HL-60/S4 treated with phorbol 12-myristate 13-acetate at 8.2 ng/mL for 4 days and 3 days (cell line): ENCODE results near the gene MCHR2.

ENCODE experiments used
- in situ Hi-C: fragments of 300-500 bp; cut with MboI; formaldehyde crosslinking; loops from 2 replicates; pipeline ENCODE4 v1.15.0; 2022; ENCODE audit warnings: low sequenced_read_pairs

Gene MCHR2

DNA sequence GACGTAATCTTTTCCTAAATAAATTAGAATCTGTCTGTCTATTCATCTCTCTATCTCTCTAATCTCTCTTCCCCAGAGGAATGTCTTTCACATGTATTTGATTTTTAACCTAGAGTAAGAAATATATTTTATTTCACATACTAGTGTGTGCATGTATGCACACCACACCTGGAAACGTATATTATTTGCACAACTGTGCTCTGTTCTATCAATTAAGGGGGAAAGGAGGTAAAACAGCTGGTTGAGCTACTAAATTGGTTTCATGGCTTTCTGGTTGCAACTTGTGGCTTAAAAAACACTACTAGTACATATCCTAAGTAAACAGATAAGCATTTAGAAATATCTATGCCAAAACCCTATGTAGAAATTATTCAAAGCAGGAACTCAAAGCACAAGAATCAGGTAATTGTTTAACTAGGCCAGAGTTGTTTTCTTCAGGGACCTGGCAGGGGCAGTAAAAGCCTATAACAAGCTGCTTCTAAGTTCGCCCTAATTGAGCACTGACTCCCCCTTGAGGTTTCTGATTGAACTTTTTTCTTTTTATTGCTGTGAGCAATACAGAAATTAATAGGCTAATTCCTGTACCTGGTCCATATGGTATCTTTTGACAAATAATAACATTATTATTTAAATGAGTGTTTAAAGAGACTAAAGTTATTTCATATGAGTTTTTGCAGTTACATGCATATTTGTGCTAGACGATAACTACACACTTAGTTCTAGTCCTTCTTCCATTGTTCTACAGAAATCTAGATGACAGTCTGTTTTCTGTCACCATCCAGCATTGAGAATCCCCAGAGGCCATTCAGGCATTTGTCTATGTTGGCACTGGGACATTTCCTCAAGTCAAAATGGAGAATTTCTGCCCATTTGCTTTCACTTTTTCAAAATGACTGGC lies 88.6 kb downstream of the MCHR2 start:
- in situ Hi-C loops: no loop called here

DNA sequence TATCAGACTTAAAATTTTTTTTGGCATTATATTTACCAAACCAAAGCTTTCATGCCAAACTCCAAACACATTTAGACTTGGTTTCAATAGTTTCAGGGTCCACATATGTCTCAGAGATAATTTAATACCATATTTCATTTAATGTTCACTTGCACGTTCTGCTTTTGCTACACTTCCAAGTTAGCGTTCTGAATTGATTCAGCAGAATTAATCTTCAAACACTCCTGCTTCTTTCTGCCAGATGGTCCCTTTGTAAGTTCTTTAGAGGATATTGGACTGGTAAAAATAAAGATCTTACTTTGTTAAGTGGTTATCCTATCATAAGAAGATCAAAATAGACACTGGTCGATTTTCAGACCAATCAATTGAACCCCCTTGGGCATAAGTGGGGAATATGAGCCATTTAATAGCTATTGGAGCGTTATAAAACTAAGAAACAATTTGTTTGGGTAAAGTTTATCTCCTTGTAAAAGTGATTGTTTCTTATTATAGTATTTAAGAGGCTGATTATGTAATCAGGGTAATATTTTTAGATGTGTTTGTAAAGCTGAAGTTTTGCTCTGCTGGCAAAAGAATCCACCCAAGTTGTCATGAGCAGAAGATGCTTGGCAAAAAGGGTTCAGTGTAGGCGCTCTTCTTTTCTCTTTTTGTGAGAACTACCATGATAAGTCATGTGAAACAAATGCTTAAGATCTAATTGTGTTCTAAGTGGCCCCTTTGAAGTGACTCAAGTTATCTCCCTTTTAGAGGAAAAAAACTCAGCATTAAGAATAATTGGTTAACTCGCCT lies 92.2 kb downstream of the MCHR2 start:
- in situ Hi-C loops: no loop called here

DNA sequence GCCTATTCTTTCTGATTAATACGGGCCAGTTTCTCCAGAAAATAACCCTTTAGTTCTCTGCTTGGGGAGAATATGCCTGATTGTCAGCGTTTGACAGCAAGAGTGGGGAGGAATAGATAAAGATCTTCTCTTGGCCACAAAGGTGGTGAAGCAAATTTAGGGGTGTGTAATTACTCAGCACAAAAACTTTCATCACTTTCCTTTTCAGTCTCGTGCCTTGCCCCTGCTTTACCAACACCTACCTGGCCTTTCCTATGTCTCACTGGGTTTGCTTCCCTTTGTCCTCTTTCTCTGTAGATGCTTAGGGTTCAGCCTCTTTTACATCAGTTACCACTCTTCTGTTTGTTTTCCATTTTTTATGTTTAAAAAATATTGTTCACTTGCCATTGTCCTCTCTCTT lies 99.2 kb downstream of the MCHR2 start:
- in situ Hi-C loops: no loop called here

DNA sequence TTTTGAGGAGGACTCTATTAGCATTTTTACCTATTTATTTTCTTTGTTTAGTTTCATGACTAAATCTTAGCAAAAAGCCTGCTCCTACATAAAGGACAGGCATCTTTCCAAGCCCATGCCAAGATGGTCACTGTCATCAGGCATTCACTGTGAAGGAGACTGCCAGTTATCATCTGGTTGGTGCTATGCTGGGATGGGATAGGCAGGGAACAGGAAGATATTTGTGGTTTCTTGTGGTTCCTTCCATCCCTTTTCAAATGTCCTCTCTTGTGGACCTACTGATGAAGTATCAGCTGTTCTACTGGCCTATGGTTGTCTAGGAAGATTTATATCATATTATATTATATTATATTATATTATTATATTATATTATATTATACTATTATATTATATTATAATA lies 107.0 kb downstream of the MCHR2 start:
- in situ Hi-C loops: no loop called here

DNA sequence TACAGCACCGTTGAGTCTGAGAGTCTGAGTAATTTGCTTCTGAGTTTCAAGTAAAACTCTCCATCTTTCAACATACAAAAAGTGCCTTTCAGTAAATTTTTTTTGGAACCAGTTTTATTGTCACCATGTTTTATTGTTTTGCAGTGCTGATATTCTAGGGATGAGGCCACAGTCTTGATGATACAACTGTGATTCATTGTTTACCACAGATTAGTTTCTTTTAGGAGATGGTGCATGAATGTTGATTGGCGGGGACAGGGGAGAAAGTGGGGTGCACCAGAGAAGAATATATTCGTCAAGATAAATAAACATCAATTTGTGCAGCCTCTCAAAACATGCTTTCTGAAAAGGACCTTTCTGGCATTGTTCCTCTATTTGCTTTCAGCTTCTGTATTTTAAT lies 109.0 kb downstream of the MCHR2 start:
- in situ Hi-C loops: no loop called here

DNA sequence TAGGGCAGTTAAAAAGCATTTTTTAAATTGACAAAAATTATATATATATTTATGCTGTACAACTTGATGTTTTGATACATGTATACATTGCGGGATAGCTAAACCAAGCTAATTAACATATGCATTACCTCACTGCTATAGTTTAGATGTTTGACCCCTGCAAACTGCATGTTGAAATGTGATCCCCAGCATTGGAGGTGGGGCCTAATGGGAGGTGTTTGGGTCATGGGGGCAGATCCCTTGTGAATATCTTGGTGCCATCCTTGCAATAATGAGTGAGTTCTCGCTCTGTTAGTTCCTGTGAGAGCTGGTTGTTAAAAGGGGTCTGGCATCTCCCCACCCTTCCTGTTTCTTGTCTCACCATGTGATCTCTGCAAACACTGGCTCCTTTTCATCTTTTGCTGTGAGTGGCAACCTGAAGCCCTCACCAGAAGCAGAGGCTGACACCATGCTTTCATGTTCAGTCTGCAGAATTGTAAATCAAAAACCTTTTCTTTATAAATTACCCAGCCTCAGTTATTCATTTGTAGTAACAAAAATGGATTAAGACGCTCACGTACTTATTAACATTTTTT lies 111.8 kb downstream of the MCHR2 start:
- in situ Hi-C loops: no loop called here

DNA sequence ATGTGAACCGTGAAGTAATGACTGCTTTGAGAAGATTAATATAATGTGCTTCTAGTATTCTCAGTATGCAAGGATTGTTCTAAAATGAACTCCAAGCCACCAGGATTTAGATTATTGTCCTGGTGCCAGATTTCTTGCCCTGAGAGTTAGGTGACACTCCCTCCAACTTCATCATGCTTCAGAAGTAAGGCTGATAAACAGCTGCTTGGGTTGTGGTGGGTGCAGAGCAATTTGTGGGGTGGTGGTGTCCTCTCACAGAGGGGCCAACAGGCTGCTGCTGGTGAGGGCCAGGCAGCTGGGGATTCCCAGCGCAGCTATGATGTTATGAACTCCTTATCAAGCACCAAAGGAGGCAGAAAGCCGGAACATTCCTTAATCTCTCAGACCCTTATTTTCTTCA lies 114.6 kb downstream of the MCHR2 start:
- in situ Hi-C loops: no loop called here

DNA sequence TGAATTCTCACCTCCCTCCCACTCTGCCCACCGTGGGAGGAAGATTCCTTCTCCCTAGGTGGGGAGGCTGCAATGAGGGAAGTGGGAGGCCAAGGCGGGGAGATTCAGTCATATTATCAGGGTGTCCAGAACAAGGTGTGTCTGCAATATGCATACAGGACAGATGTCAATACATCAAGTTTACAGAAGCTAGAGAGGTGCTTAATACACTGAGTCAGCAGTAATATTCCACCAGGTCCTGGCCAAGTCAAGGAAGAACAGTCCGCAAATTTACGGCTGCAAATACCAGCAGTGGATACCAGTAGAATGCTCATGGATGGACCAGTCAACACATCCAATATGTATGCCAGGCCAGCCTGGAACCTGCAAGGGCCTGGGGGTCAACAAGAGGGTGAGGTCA lies 119.0 kb downstream of the MCHR2 start:
- in situ Hi-C loops: no loop called here

DNA sequence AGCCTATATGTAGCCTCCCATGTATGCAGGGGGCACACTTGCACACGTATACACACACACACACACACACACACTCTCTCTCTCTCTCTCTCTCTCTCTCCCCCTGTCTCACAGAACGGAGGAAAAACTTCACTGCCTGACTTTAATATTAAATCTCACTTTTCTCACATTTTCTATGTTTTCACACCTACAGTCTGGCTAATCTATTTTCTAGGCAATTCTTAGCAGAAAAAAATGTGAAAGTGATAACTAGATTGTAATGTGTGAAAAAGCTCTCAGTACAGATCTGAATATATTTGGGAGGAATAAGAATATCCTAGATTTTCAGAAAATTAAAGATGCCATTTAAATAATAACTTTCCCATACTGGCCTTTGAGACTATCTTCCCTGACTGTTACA lies 120.9 kb downstream of the MCHR2 start:
- in situ Hi-C loops: no loop called here

DNA sequence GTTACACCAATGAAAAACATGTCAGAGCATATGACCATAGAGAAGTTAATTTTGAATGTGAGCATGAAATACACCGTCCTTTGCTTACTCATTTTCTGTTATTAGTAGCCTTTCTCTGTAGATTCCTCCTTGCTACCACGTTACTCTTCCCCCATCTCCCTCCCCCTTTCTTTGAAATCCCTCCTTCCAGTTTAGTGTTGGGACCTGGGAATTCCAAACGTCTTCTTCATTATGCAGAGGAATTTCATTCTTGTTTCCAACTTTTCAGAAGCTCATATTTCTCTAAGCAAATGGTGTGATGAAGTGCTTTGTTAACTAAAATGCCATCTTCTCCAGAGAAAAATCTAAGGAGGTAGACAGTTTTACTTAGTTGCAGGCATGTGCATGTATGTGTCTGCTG lies 122.4 kb downstream of the MCHR2 start:
- in situ Hi-C loops: no loop called here
